Panc1 (cell line): ENCODE data around the gene SERPINB1. TPM values are rescaled to one million over a fixed set of nuclear protein-coding genes. Genes with fewer than 3 reads are reported as not detected.

Source experiments
- ATAC-seq: fragments of 200-7000 bp; cut with Tn5 transposase; 2 replicates; pipeline ENCODE4 v1.9.1; 2020; ENCODE audit warnings: mild to moderate bottlenecking, moderate library complexity
- BruUV-seq: library from RNA; stranded (reverse); fragments of 400-500 nt; replicated peaks from 2 replicates; lab custom pipeline; 2021; lab: Mats Ljungman, UMichigan
- CTCF ChIA-PET: fragments of 300-600 bp; sonication (Branson Sonifier 250); formaldehyde crosslinking; loops from one replicate; lab custom pipeline; 2022; ENCODE audit warnings: antibody characterized with exemption; lab: Charles Lee
- POLR2A ChIA-PET: fragments of 300-600 bp; sonication (Branson Sonifier 250); formaldehyde crosslinking; loops from one replicate; lab custom pipeline; 2022; ENCODE audit warnings: antibody characterized with exemption; lab: Charles Lee
- DNase-seq: peaks from one replicate; pipeline ENCODE4 v3.0.0-alpha.2; 2010; ENCODE audit warnings: low read depth, low spot score
- H3K27ac ChIP-seq: 2 replicates; pipeline ENCODE4 v1.5.1; 2011; ENCODE audit warnings: mild to moderate bottlenecking, low read length, inconsistent platforms
- H3K27me3 ChIP-seq: fragments of 200-500 bp; sonication (Bioruptor generic); 2 replicates; pipeline ENCODE4 v1.6.0; 2014; ENCODE audit warnings: low read length, inconsistent platforms; ENCODE audit not compliant: control insufficient read depth, insufficient read depth
- H3K36me3 ChIP-seq: fragments of 200-500 bp; sonication (Bioruptor generic); 2 replicates; pipeline ENCODE4 v1.5.1; 2014; ENCODE audit warnings: inconsistent platforms, mild to moderate bottlenecking, low read length, moderate library complexity; ENCODE audit not compliant: control insufficient read depth, insufficient read depth
- H3K4me1 ChIP-seq: 2 replicates; pipeline ENCODE4 v1.5.1; 2011; ENCODE audit warnings: inconsistent platforms, mild to moderate bottlenecking, low read length, moderate library complexity; ENCODE audit not compliant: control insufficient read depth, insufficient read depth
- H3K4me3 ChIP-seq, 2 experiments: 2 replicates each; pipeline ENCODE4 v1.5.1; 2011 to 2012; ENCODE audit warnings: low read depth in 2 of 2, low read length in 2 of 2, mild to moderate bottlenecking in 2 of 2, inconsistent platforms in 1 of 2, moderate library complexity in 1 of 2
- H3K9me3 ChIP-seq: fragments of 200-500 bp; sonication (Bioruptor generic); 2 replicates; pipeline ENCODE4 v1.5.1; 2014; ENCODE audit warnings: low read depth, mild to moderate bottlenecking, inconsistent platforms, low read length, moderate library complexity; ENCODE audit not compliant: control insufficient read depth, insufficient read depth
- CTCF ChIP-seq: fragments of 450-650 bp; IDR thresholded peaks from 2 replicates; pipeline ENCODE4 v1.5.1; 2017; ENCODE audit warnings: mild to moderate bottlenecking
- POLR2AphosphoS5 ChIP-seq: IDR thresholded peaks from 2 replicates; pipeline ENCODE4 v1.6.1; 2012; ENCODE audit warnings: mild to moderate bottlenecking, low read depth, low read length, moderate library complexity
- REST ChIP-seq, 2 experiments: IDR thresholded peaks; 2 replicates each; pipeline ENCODE4 v1.6.1; 2011 to 2012; ENCODE audit warnings: low read depth in 2 of 2, control low read depth in 1 of 2, low read length in 1 of 2, mild to moderate bottlenecking in 1 of 2, moderate library complexity in 1 of 2; ENCODE audit not compliant: insufficient read depth in 1 of 2
- SIN3A ChIP-seq: IDR thresholded peaks from 2 replicates; pipeline ENCODE4 v1.6.1; 2012; ENCODE audit warnings: low read depth, mild to moderate bottlenecking, low read length, moderate library complexity, borderline replicate concordance; ENCODE audit not compliant: insufficient read depth
- TCF7L2 ChIP-seq: IDR thresholded peaks from 2 replicates; pipeline ENCODE4 v1.6.1; 2011; ENCODE audit warnings: mild to moderate bottlenecking, low read depth, low read length, inconsistent platforms
- in situ Hi-C: cut with HindIII; loops from 2 replicates; pipeline ENCODE4 v1.10.0; 2016; ENCODE audit warnings: low sequenced_read_pairs, low pct_unique_long_range_greater_than_20kb
- intact Hi-C: fragments of 100-400 bp; cut with micrococcal nuclease; formaldehyde crosslinking; loops from one replicate; pipeline ENCODE4 v1.10.0; 2022; ENCODE audit not compliant: unreplicated experiment
- total RNA-seq: library from RNA; stranded (reverse); gene quantifications from one replicate; pipeline ENCODE4 v1.2.1, GENCODE V29; 2021; ENCODE audit not compliant: unreplicated experiment

SERPINB1 gene
- total RNA-seq, 1 experiment from 2014 or later: 40.8 TPM

- DNase-seq (no peak), ATAC-seq (no peak)
- ChIA-PET CTCF (no interaction called here), POLR2A (no interaction called here)
- no peak for TF ChIP-seq SIN3A
- Histone ChIP-seq H3K4me3 (no peak overlapping the region), H3K9me3 (no peaks in the 10 kb centered on the region), H3K36me3 (no peaks in the 10 kb centered on the region), H3K27ac (no peak overlapping the region), H3K4me1 (peaks cover 13% of the 10 kb centered on the region), H3K27me3 (no peaks in the 10 kb centered on the region)
- intact Hi-C loops: no loop called here
- BruUV-seq: no TSS peak
- in situ Hi-C loops: no loop called here
Measured at GRCh38 chr6:2871953-2872352, 30.3 kb upstream of the SERPINB1 start.

GRCh38 chr6:2871102-2871501 is 29.4 kb upstream of the SERPINB1 start:
- ATAC-seq (no peak), DNase-seq (no peak)
- POLR2A ChIA-PET: interaction anchor here (0.5 to 0.6 kb wide), 2 partner anchors 16 to 46 kb away, joined by 4 to 10 read pairs; no protein-coding TSS in a partner anchor
- no peak overlapping the region for H3K27ac ChIP-seq
- CTCF ChIA-PET: no interaction called here
- no TSS peak for BruUV-seq
- in situ Hi-C loops (no loop called here), intact Hi-C loops (no loop called here)
- no peaks in the 10 kb centered on the region for H3K36me3 ChIP-seq
- no peak for TF ChIP-seq SIN3A
- no peak for TF ChIP-seq POLR2AphosphoS5
- TF ChIP-seq CTCF: no peak
- no peak for TF ChIP-seq REST (IDR thresholded peaks at IDR 0.05; ENCODE audit: insufficient read depth in 1 of 2, low read depth in 2 of 2, low read length in 1 of 2)
- no peak for TF ChIP-seq TCF7L2
- H3K4me1 ChIP-seq: peaks cover 11% of the 10 kb centered on the region
- H3K27me3 ChIP-seq: no peaks in the 10 kb centered on the region
- H3K4me3 ChIP-seq: no peak overlapping the region
- no peaks in the 10 kb centered on the region for H3K9me3 ChIP-seq

GRCh38 chr6:2870046-2870636 is 28.5 kb upstream of the SERPINB1 start:
- ChIA-PET CTCF (interaction anchor here (0.6 kb wide), 1 partner anchor 8 kb away, joined by 9 read pairs; no protein-coding TSS in a partner anchor), POLR2A (no interaction called here)
- no peak for ATAC-seq
- in situ Hi-C loops: no loop called here
- Histone ChIP-seq H3K27ac (no peak overlapping the region), H3K9me3 (no peaks in the 10 kb centered on the region), H3K4me3 (no peak overlapping the region), H3K4me1 (peaks cover 14% of the 10 kb centered on the region), H3K27me3 (no peaks in the 10 kb centered on the region), H3K36me3 (no peaks in the 10 kb centered on the region)
- no TSS peak for BruUV-seq
- intact Hi-C loops: no loop called here
- no peak for TF ChIP-seq REST (IDR thresholded peaks at IDR 0.05; ENCODE audit: insufficient read depth in 1 of 2, low read depth in 2 of 2, low read length in 1 of 2)
- no peak for TF ChIP-seq TCF7L2
- TF ChIP-seq POLR2AphosphoS5: no peak
- no peak for TF ChIP-seq SIN3A
- no peak for TF ChIP-seq CTCF
- no peak for DNase-seq
